CD4-positive, alpha-beta memory T cell (primary cell): ENCODE results near the gene TTC28. TPM values are rescaled to one million over a fixed set of nuclear protein-coding genes. Genes with fewer than 3 reads are reported as not detected.

Experiments
- CTCF ChIA-PET: fragments of 350-600 bp; sonication (Branson Sonifier 250); formaldehyde crosslinking; loops from one replicate; lab custom pipeline; 2021; ENCODE audit warnings: inconsistent platforms; ENCODE audit not compliant: partially characterized antibody; lab: Charles Lee
- POLR2A ChIA-PET: fragments of 350-600 bp; sonication (Branson Sonifier 250); formaldehyde crosslinking; loops from one replicate; lab custom pipeline; 2021; ENCODE audit not compliant: partially characterized antibody; lab: Charles Lee
- DNase-seq, 5 donors: peaks; one replicate each; pipeline versions ENCODE4 v3.0.0 to v3.0.0-alpha.2; 2020 to 2022; ENCODE audit warnings: mixed read lengths in 1 of 5
- H3K27ac ChIP-seq: one replicate; pipeline ENCODE4 v1.7.0; 2013; ENCODE audit warnings: low read depth, low read length
- H3K27me3 ChIP-seq: 2 replicates; pipeline ENCODE4 v1.7.0; 2013; ENCODE audit warnings: mild to moderate bottlenecking, low read length, moderate library complexity; ENCODE audit not compliant: insufficient read depth
- H3K36me3 ChIP-seq: 2 replicates; pipeline ENCODE4 v1.7.0; 2013; ENCODE audit warnings: mild to moderate bottlenecking, low read length, moderate library complexity; ENCODE audit not compliant: insufficient read depth
- H3K4me1 ChIP-seq: 2 replicates; pipeline ENCODE4 v1.7.0; 2013; ENCODE audit warnings: mild to moderate bottlenecking, low read length, moderate library complexity; ENCODE audit not compliant: insufficient read depth
- H3K4me3 ChIP-seq, 2 donors: one replicate each; pipeline ENCODE4 v1.7.0; 2013; ENCODE audit warnings: low read length in 2 of 2, mild to moderate bottlenecking in 1 of 2
- H3K9me3 ChIP-seq, 2 donors: one replicate each; pipeline ENCODE4 v1.7.0; 2013; ENCODE audit warnings: low read length in 2 of 2, control low read depth in 1 of 2; ENCODE audit not compliant: control insufficient read depth in 1 of 2
- H3K27ac Mint-ChIP-seq, 7 donors: one replicate each; pipeline ENCODE4 v1.8.0; 2020 to 2021; ENCODE audit warnings: mixed read lengths in 7 of 7, mild to moderate bottlenecking in 6 of 7, inconsistent platforms in 3 of 7, moderate library complexity in 3 of 7
- H3K27me3 Mint-ChIP-seq, 2 donors: one replicate each; pipeline ENCODE4 v1.8.0; 2020 to 2021; ENCODE audit warnings: mixed read lengths in 2 of 2
- H3K36me3 Mint-ChIP-seq, 2 donors: one replicate each; pipeline ENCODE4 v1.8.0; 2020 to 2021; ENCODE audit warnings: mixed read lengths in 2 of 2, inconsistent platforms in 1 of 2, mild to moderate bottlenecking in 1 of 2
- H3K4me1 Mint-ChIP-seq, 4 donors: one replicate each; pipeline ENCODE4 v1.8.0; 2020 to 2021; ENCODE audit warnings: mixed read lengths in 4 of 4, mild to moderate bottlenecking in 1 of 4
- H3K4me3 Mint-ChIP-seq, 8 donors: one replicate each; pipeline ENCODE4 v1.8.0; 2020 to 2021; ENCODE audit warnings: mixed read lengths in 8 of 8, mild to moderate bottlenecking in 7 of 8, moderate library complexity in 6 of 8, inconsistent platforms in 3 of 8
- H3K9me3 Mint-ChIP-seq, 8 donors: one replicate each; pipeline ENCODE4 v1.8.0; 2020 to 2021; ENCODE audit warnings: mixed read lengths in 8 of 8, mild to moderate bottlenecking in 5 of 8, inconsistent platforms in 3 of 8, moderate library complexity in 1 of 8
- intact Hi-C: fragments of 100-400 bp; cut with micrococcal nuclease; formaldehyde crosslinking; loops from one replicate; pipeline ENCODE4 v1.15.1; 2023
- polyA plus RNA-seq, 2 donors: library from polyadenylated mRNA; unstranded; fragments of 300-500 nt; fragmentation: Illumina TruSeq; gene quantifications; one replicate each; pipeline ENCODE4 v1.2.3, GENCODE V29; 2021
- total RNA-seq, 2 experiments: library from RNA; stranded (reverse); gene quantifications; one replicate each; pipeline ENCODE4 v1.2.3, GENCODE V29; 2021

The TTC28 gene
- total and polyA plus RNA-seq, 4 experiments from 2014 or later: 0.50 to 1.7 (median 1.6) TPM; not detected in 1

DNA sequence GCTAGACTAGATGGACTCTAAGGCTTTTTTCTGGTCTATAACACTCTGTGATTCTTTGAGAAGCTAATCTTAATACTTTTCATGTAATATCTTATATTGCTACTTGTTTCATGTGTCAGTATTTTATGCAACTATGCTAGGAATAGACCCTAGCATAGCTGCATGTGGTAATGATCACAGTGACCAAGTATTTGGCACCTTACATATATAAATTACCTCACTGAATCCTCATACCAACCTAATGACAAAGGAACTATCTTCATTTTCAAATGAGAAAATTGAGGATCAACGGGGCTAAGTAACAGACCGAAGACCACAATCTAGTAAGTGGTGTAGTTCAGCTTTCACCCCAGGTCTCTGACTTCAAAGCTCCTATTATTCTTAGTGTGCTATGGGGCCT, 433.2 kb downstream of the TTC28 start:
- CTCF ChIA-PET: no interaction called here

DNA sequence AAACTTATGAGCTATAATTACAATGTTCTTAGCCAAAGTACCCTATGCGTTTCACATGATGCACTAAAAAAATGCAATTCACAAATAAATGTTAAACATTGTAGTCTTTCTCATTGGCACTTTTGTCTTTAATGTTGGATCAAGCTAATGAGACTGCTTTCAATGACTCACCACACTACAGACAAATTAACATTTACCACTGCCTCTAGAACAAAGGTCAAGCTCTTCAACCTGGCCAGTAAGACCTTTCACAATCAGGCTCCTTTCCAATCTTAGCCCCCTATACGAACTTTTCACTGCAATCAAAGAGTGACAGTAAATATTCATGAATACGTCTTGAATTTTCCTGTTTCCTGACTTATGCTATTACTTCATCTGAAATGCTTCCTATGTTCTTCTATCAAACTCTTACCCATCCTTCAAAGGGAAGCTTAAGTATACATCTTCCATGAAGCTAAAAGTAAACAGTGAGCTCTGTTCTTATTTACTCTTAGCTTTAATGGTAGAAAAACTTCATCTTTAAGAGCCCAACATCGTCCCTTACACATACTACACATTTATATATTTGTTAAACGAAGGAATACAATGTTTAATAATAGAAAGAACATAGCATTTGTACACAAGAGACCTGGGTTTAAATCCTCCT, 433.9 kb downstream of the TTC28 start:
- ChIA-PET CTCF (no interaction called here), POLR2A (no interaction called here)
- H3K4me1 ChIP-seq: no peaks in the 10 kb centered on the region
- H3K27ac ChIP-seq: no peak overlapping the region
- no peak for DNase-seq
- Mint-ChIP-seq H3K9me3 (no peaks in the 10 kb centered on the region), H3K27ac (no peak overlapping the region), H3K4me1 (peaks cover 0 to 1% (median 0%) of the 10 kb centered on the region in 4 donors), H3K4me3 (no peak overlapping the region), H3K36me3 (no peaks in the 10 kb centered on the region), H3K27me3 (peaks cover 4 to 6% of the 10 kb centered on the region in 2 donors)
- no peaks in the 10 kb centered on the region for H3K36me3 ChIP-seq
- H3K27me3 ChIP-seq: no peaks in the 10 kb centered on the region
- no peak overlapping the region for H3K4me3 ChIP-seq
- H3K9me3 ChIP-seq: no peaks in the 10 kb centered on the region
- intact Hi-C loops: no loop called here

More for the DNA sequence above, 433.2 kb downstream of the TTC28 start:
- DNase-seq: no peak
- Histone ChIP-seq H3K4me1 (no peaks in the 10 kb centered on the region), H3K27me3 (no peaks in the 10 kb centered on the region), H3K36me3 (no peaks in the 10 kb centered on the region), H3K27ac (no peak overlapping the region), H3K4me3 (no peak overlapping the region), H3K9me3 (no peaks in the 10 kb centered on the region)
- intact Hi-C loops: no loop called here
- no peaks in the 10 kb centered on the region for H3K36me3 Mint-ChIP-seq
- H3K9me3 Mint-ChIP-seq: no peaks in the 10 kb centered on the region
- H3K27me3 Mint-ChIP-seq: peaks cover 4 to 9% of the 10 kb centered on the region in 2 donors
- no peak overlapping the region for H3K4me3 Mint-ChIP-seq
- H3K27ac Mint-ChIP-seq: no peak overlapping the region
- POLR2A ChIA-PET: no interaction called here
- peaks cover 0 to 1% (median 0%) of the 10 kb centered on the region in 4 donors for H3K4me1 Mint-ChIP-seq

- H3K4me3 Mint-ChIP-seq: no peak overlapping the region
- no peak for DNase-seq
- ChIA-PET CTCF (no interaction called here), POLR2A (no interaction called here)
- H3K27me3 Mint-ChIP-seq: peaks cover 5 to 8% of the 10 kb centered on the region in 2 donors
- no peaks in the 10 kb centered on the region for H3K9me3 ChIP-seq
- H3K27me3 ChIP-seq: no peaks in the 10 kb centered on the region
- H3K36me3 Mint-ChIP-seq: no peaks in the 10 kb centered on the region
- H3K27ac ChIP-seq: no peak overlapping the region
- H3K36me3 ChIP-seq: no peaks in the 10 kb centered on the region
- no peaks in the 10 kb centered on the region for H3K4me1 ChIP-seq
- H3K27ac Mint-ChIP-seq: no peak overlapping the region
- H3K4me1 Mint-ChIP-seq: peaks cover 0 to 1% (median 0%) of the 10 kb centered on the region in 4 donors
- no peak overlapping the region for H3K4me3 ChIP-seq
- intact Hi-C loops: no loop called here
- H3K9me3 Mint-ChIP-seq: peaks cover 0 to 1% (median 0%) of the 10 kb centered on the region in 8 donors
Observed at GRCh38 chr22:28244757-28245156, 434.9 kb downstream of the TTC28 start.

- Histone ChIP-seq H3K36me3 (no peaks in the 10 kb centered on the region), H3K27me3 (no peaks in the 10 kb centered on the region), H3K4me3 (no peak overlapping the region), H3K9me3 (no peaks in the 10 kb centered on the region), H3K4me1 (no peaks in the 10 kb centered on the region), H3K27ac (no peak overlapping the region)
- POLR2A ChIA-PET: no interaction called here
- DNase-seq: no peak
- Mint-ChIP-seq H3K36me3 (no peaks in the 10 kb centered on the region), H3K9me3 (peaks cover 0 to 2% (median 0%) of the 10 kb centered on the region in 8 donors), H3K27me3 (peaks cover 10 to 13% of the 10 kb centered on the region in 2 donors), H3K27ac (no peak overlapping the region), H3K4me1 (peaks cover 0 to 1% (median 0%) of the 10 kb centered on the region in 4 donors), H3K4me3 (no peak overlapping the region)
- CTCF ChIA-PET: no interaction called here
- intact Hi-C loops: no loop called here
Observed at GRCh38 chr22:28243539-28243938, 436.1 kb downstream of the TTC28 start.

- Mint-ChIP-seq H3K4me3 (no peak overlapping the region), H3K27me3 (peaks cover 10 to 13% of the 10 kb centered on the region in 2 donors), H3K9me3 (peaks cover 0 to 2% (median 0%) of the 10 kb centered on the region in 8 donors), H3K36me3 (no peaks in the 10 kb centered on the region), H3K27ac (no peak overlapping the region), H3K4me1 (peaks cover 0 to 1% (median 0%) of the 10 kb centered on the region in 4 donors)
- Histone ChIP-seq H3K4me1 (no peaks in the 10 kb centered on the region), H3K36me3 (no peaks in the 10 kb centered on the region), H3K9me3 (no peaks in the 10 kb centered on the region), H3K4me3 (no peak overlapping the region), H3K27me3 (no peaks in the 10 kb centered on the region), H3K27ac (no peak overlapping the region)
- CTCF ChIA-PET: no interaction called here
- POLR2A ChIA-PET: no interaction called here
- DNase-seq: no peak
- intact Hi-C loops: no loop called here
Observed at GRCh38 chr22:28241656-28242290, 437.9 kb downstream of the TTC28 start.

DNA sequence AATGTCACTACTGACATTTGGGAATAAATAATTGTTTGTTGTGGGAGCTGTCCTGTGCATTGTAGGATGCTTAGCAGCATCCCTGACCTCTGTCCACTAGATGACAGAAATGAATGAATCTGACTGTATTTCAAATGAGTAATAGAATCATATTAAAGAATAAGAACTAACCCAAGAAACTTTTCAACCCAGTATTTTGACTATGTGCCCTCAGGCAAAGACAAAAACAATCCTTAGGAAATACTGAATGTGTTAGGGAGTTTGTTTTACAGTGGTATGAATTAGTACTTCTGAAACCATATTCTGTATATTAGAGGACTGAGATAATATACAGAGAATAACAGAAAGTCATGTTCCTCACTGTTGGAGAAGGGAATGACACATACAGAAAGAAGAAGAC, 439.7 kb downstream of the TTC28 start:
- intact Hi-C loops: no loop called here
- no peaks in the 10 kb centered on the region for H3K36me3 Mint-ChIP-seq
- CTCF ChIA-PET: no interaction called here

GRCh38 chr22:28237783-28238182, 441.9 kb downstream of the TTC28 start:
- Histone ChIP-seq H3K27me3 (no peaks in the 10 kb centered on the region), H3K36me3 (no peaks in the 10 kb centered on the region), H3K27ac (no peak overlapping the region), H3K4me3 (no peak overlapping the region), H3K4me1 (no peaks in the 10 kb centered on the region), H3K9me3 (no peaks in the 10 kb centered on the region)
- Mint-ChIP-seq H3K4me3 (no peak overlapping the region), H3K27ac (no peak overlapping the region), H3K27me3 (peaks cover 7 to 9% of the 10 kb centered on the region in 2 donors), H3K9me3 (peaks cover 0 to 3% (median 0%) of the 10 kb centered on the region in 8 donors), H3K4me1 (no peaks in the 10 kb centered on the region), H3K36me3 (no peaks in the 10 kb centered on the region)
- ChIA-PET CTCF (no interaction called here), POLR2A (no interaction called here)
- no peak for DNase-seq
- intact Hi-C loops: no loop called here

More for the DNA sequence above, 439.7 kb downstream of the TTC28 start:
- Mint-ChIP-seq H3K4me3 (no peak overlapping the region), H3K27ac (no peak overlapping the region), H3K9me3 (peaks cover 0 to 2% (median 0%) of the 10 kb centered on the region in 8 donors), H3K27me3 (peaks cover 10 to 13% of the 10 kb centered on the region in 2 donors), H3K4me1 (peaks cover 0 to 1% (median 0%) of the 10 kb centered on the region in 4 donors)
- Histone ChIP-seq H3K4me1 (no peaks in the 10 kb centered on the region), H3K27me3 (no peaks in the 10 kb centered on the region), H3K36me3 (no peaks in the 10 kb centered on the region), H3K27ac (no peak overlapping the region), H3K4me3 (no peak overlapping the region), H3K9me3 (no peaks in the 10 kb centered on the region)
- POLR2A ChIA-PET: no interaction called here
- no peak for DNase-seq
